IMR-90 (cell line): ENCODE data around the gene TNFAIP8.
"Not testable (repeated sequence)": the region's sequence is repeated elsewhere in the genome, so short reads cannot be mapped to it uniquely, and the experiment has no call there.

ENCODE experiments used
- CTCF ChIP-seq: conservative IDR thresholded peaks from 2 replicates; pipeline ENCODE4 v1.5.1; 2012; ENCODE audit warnings: mild to moderate bottlenecking, low read depth, low read length, improper control_type of control experiment
- FOS ChIP-seq: fragments of 150-350 bp; IDR thresholded peaks from 2 replicates; pipeline ENCODE4 v1.6.1; 2016; ENCODE audit warnings: low read depth, low read length
- MAFK ChIP-seq: IDR thresholded peaks from 2 replicates; pipeline ENCODE4 v1.6.1; 2012; ENCODE audit warnings: low read depth, low read length, improper control_type of control experiment
- RAD21 ChIP-seq: IDR thresholded peaks from 2 replicates; pipeline ENCODE4 v1.6.1; 2012; ENCODE audit warnings: low read length, improper control_type of control experiment

- TF ChIP-seq CTCF, FOS, RAD21, MAFK: not testable (repeated sequence)
Measured at GRCh38 chr5:119437785-119438586, 82.2 kb downstream of the TNFAIP8 start.
